Left kidney (tissue), 2 donors: ENCODE measurements around the gene NAPA. TPM values are rescaled to one million over a fixed set of nuclear protein-coding genes. Genes with fewer than 3 reads are reported as not detected.

ENCODE experiments used
- DNase-seq: peaks from one replicate; pipeline ENCODE4 v3.0.0-alpha.2; 2013
- polyA plus RNA-seq: library from polyadenylated mRNA; unstranded; fragments of 120-200 nt; gene quantifications from one replicate; pipeline ENCODE4 v1.2.1, GENCODE V29; 2013; ENCODE audit not compliant: insufficient read length

Gene NAPA
- polyA plus RNA-seq, 1 donor = 150 TPM

GRCh38 chr19:47464675-47465419, 50.0 kb downstream of the NAPA start:
- no peak for DNase-seq

- no peak for DNase-seq
These were observed 53.0 kb downstream of the NAPA start for GRCh38 chr19:47461876-47462275.

GRCh38 chr19:47459477-47459876, 55.4 kb downstream of the NAPA start:
- no peak for DNase-seq

GRCh38 chr19:47458672-47459071, 56.2 kb downstream of the NAPA start:
- DNase-seq = no peak

- DNase-seq = no peak
These were observed 58.0 kb downstream of the NAPA start for GRCh38 chr19:47456721-47457474.

- DNase-seq = no peak
These were observed 64.4 kb downstream of the NAPA start for GRCh38 chr19:47450478-47450877.

- no peak for DNase-seq
These were observed 66.5 kb downstream of the NAPA start for GRCh38 chr19:47448360-47448727.

- DNase-seq = no peak
These were observed 67.1 kb downstream of the NAPA start for GRCh38 chr19:47447470-47448359.

- DNase-seq = no peak
These were observed 68.1 kb downstream of the NAPA start for GRCh38 chr19:47446534-47447469.

- peak; percentile 70 for DNase-seq
These were observed 68.9 kb downstream of the NAPA start for GRCh38 chr19:47445937-47446402.

GRCh38 chr19:47445527-47445926, 69.3 kb downstream of the NAPA start:
- DNase-seq = no peak

- no peak for DNase-seq
These were observed 70.5 kb downstream of the NAPA start for GRCh38 chr19:47444388-47444821.

- no peak for DNase-seq
These were observed 71.5 kb downstream of the NAPA start for GRCh38 chr19:47443331-47443730.

- no peak for DNase-seq
These were observed 76.1 kb downstream of the NAPA start for GRCh38 chr19:47438793-47439220.

Other genes with a start within 250 kb of the NAPA start
- 6.5 TPM for gene INAFM1, start 240.2 kb downstream of the NAPA start, polyA plus RNA-seq
- 6.8 TPM for gene C5AR1, start 205.2 kb downstream of the NAPA start, polyA plus RNA-seq
- gene C5AR2, start 182.9 kb downstream of the NAPA start, polyA plus RNA-seq = 0.55 TPM
- gene DHX34, start 165.7 kb downstream of the NAPA start, polyA plus RNA-seq = 12.5 TPM
- 21.2 TPM for gene MEIS3, start 95.5 kb downstream of the NAPA start, polyA plus RNA-seq
- 0.13 TPM for gene SLC8A2, start 43.2 kb downstream of the NAPA start, polyA plus RNA-seq
- gene KPTN, start 30.8 kb downstream of the NAPA start, polyA plus RNA-seq = 14.4 TPM
- 0.27 TPM for gene ZNF541, start 58.1 kb upstream of the NAPA start, polyA plus RNA-seq
- 13.0 TPM for gene BICRA, start 94.1 kb upstream of the NAPA start, polyA plus RNA-seq
- gene EHD2, start 198.4 kb upstream of the NAPA start, polyA plus RNA-seq = 27.4 TPM
- 316 TPM for gene NOP53, start 230.5 kb upstream of the NAPA start, polyA plus RNA-seq